ENCODE data around the gene SLC6A17. TPM values are rescaled to one million over a fixed set of nuclear protein-coding genes. Genes with fewer than 3 reads are reported as not detected.

SLC6A17 gene
- total RNA-seq, 4 donors from 2014 or later, result 5.2 to 18.6 (median 8.0) TPM

GRCh38 chr1:110130113-110130591 is 20.1 kb upstream of the SLC6A17 start:
- Histone ChIP-seq H3K36me3 (no peaks in the 10 kb centered on the region), H3K27me3 (peaks cover 29% of the 10 kb centered on the region), H3K27ac (no peak overlapping the region), H3K4me1 (peaks cover 9% of the 10 kb centered on the region), H3K9me3 (no peaks in the 10 kb centered on the region), H3K4me3 (no peak overlapping the region)
- WGBS, result 6% methylated on average over 30 of the region's 31 CpGs
- TF ChIP-seq CTCF (IDR thresholded peaks at IDR 0.05), result peak in 1 of 2 donors; percentile 17
- TF ChIP-seq POLR2A (IDR thresholded peaks at IDR 0.05), result no peak
- DNase-seq (ENCODE audit: low spot score in 2 of 2), result no peak

GRCh38 chr1:110130989-110131388 is 19.3 kb upstream of the SLC6A17 start:
- H3K4me3 ChIP-seq, result no peak overlapping the region
- H3K27me3 ChIP-seq, result peaks cover 31% of the 10 kb centered on the region
- peaks cover 9% of the 10 kb centered on the region for H3K4me1 ChIP-seq
- 68% methylated on average over 7 of the region's 7 CpGs for WGBS
- H3K36me3 ChIP-seq, result no peaks in the 10 kb centered on the region
- TF ChIP-seq POLR2AphosphoS5 (IDR thresholded peaks at IDR 0.05) (no peak), CTCF (IDR thresholded peaks at IDR 0.05) (no peak), POLR2A (IDR thresholded peaks at IDR 0.05) (no peak), EP300 (IDR thresholded peaks at IDR 0.05) (no peak)
- no peak for DNase-seq (ENCODE audit: low spot score in 2 of 2)
- no peaks in the 10 kb centered on the region for H3K9me3 ChIP-seq
- H3K27ac ChIP-seq, result no peak overlapping the region

GRCh38 chr1:110132682-110133081 is 17.6 kb upstream of the SLC6A17 start:
- H3K9me3 ChIP-seq, result no peaks in the 10 kb centered on the region
- DNase-seq (ENCODE audit: low spot score in 2 of 2), result no peak
- H3K4me1 ChIP-seq, result peaks cover 9% of the 10 kb centered on the region
- peaks cover 42% of the 10 kb centered on the region for H3K27me3 ChIP-seq
- no peak overlapping the region for H3K27ac ChIP-seq
- no peaks in the 10 kb centered on the region for H3K36me3 ChIP-seq
- TF ChIP-seq CTCF (IDR thresholded peaks at IDR 0.05) (no peak), POLR2AphosphoS5 (IDR thresholded peaks at IDR 0.05) (no peak), POLR2A (IDR thresholded peaks at IDR 0.05) (no peak), EP300 (IDR thresholded peaks at IDR 0.05) (no peak)
- H3K4me3 ChIP-seq, result no peak overlapping the region

- TF ChIP-seq POLR2AphosphoS5 (IDR thresholded peaks at IDR 0.05), result no peak
- no peak for TF ChIP-seq POLR2A (IDR thresholded peaks at IDR 0.05)
- TF ChIP-seq EP300 (IDR thresholded peaks at IDR 0.05), result no peak
- TF ChIP-seq CTCF (IDR thresholded peaks at IDR 0.05), result no peak
- no peaks in the 10 kb centered on the region for H3K9me3 ChIP-seq
- DNase-seq (ENCODE audit: low spot score in 2 of 2), result no peak
- peaks cover 50% of the 10 kb centered on the region for H3K27me3 ChIP-seq
- peaks cover 9% of the 10 kb centered on the region for H3K4me1 ChIP-seq
- H3K4me3 ChIP-seq, result no peak overlapping the region
- H3K36me3 ChIP-seq, result no peaks in the 10 kb centered on the region
- no peak overlapping the region for H3K27ac ChIP-seq
- 89% methylated on average over 4 of the region's 4 CpGs for WGBS
Measured at GRCh38 chr1:110133436-110133835, 16.9 kb upstream of the SLC6A17 start.

- Histone ChIP-seq H3K36me3 (no peaks in the 10 kb centered on the region), H3K27ac (no peak overlapping the region), H3K4me1 (peaks cover 9% of the 10 kb centered on the region), H3K27me3 (peaks cover 53% of the 10 kb centered on the region), H3K9me3 (no peaks in the 10 kb centered on the region), H3K4me3 (no peak overlapping the region)
- 73% methylated on average over 11 of the region's 11 CpGs for WGBS
- DNase-seq (ENCODE audit: low spot score in 2 of 2), result no peak
- TF ChIP-seq EP300 (IDR thresholded peaks at IDR 0.05) (no peak), POLR2A (IDR thresholded peaks at IDR 0.05) (no peak), CTCF (IDR thresholded peaks at IDR 0.05) (no peak), POLR2AphosphoS5 (IDR thresholded peaks at IDR 0.05) (no peak)
Measured at GRCh38 chr1:110134050-110134595, 16.2 kb upstream of the SLC6A17 start.
